ENCODE data around the gene OR9A4. TPM values are rescaled to one million over a fixed set of nuclear protein-coding genes. Genes with fewer than 3 reads are reported as not detected.
A peak's percentile ranks its signal among the peaks of the same experiment; 100 is the strongest.
"Not testable (repeated sequence)": the region's sequence is repeated elsewhere in the genome, so short reads cannot be mapped to it uniquely, and the experiment has no call there.

Gene OR9A4
- total RNA-seq: not detected

GRCh38 chr7:141916099-141916498 lies at the start of gene OR9A4:
Gene OR9A4 (plus strand): TSS chr7:141916399. CDS start chr7:141918876, 2,477 bp downstream.
- no peak for DNase-seq (ENCODE audit: low spot score)

GRCh38 chr7:141866974-141867373 lies 49.2 kb upstream of the OR9A4 start:
- no peak for DNase-seq (ENCODE audit: low spot score)

GRCh38 chr7:141872931-141873330 lies 43.3 kb upstream of the OR9A4 start:
- no peak for DNase-seq (ENCODE audit: low spot score)

- no peak for DNase-seq (ENCODE audit: low spot score)
Observed at GRCh38 chr7:141874787-141875186, 41.4 kb upstream of the OR9A4 start.

GRCh38 chr7:141875453-141875852 lies 40.7 kb upstream of the OR9A4 start:
- DNase-seq (ENCODE audit: low spot score): no peak

- DNase-seq (ENCODE audit: low spot score): no peak
Observed at GRCh38 chr7:141876371-141876770, 39.8 kb upstream of the OR9A4 start.

GRCh38 chr7:141877365-141877764 lies 38.8 kb upstream of the OR9A4 start:
- DNase-seq (ENCODE audit: low spot score): no peak

GRCh38 chr7:141880960-141881359 lies 35.2 kb upstream of the OR9A4 start:
- no peak for DNase-seq (ENCODE audit: low spot score)

GRCh38 chr7:141884539-141885225 lies 31.5 kb upstream of the OR9A4 start:
- no peak for DNase-seq (ENCODE audit: low spot score)

- DNase-seq (ENCODE audit: low spot score): no peak
Observed at GRCh38 chr7:141889321-141889720, 26.9 kb upstream of the OR9A4 start.

GRCh38 chr7:141891336-141891735 lies 24.9 kb upstream of the OR9A4 start:
- no peak for DNase-seq (ENCODE audit: low spot score)

- DNase-seq (ENCODE audit: low spot score): not testable (repeated sequence)
Observed at GRCh38 chr7:141899366-141899765, 16.8 kb upstream of the OR9A4 start.

- DNase-seq (ENCODE audit: low spot score): no peak
Observed at GRCh38 chr7:141906285-141906684, 9.9 kb upstream of the OR9A4 start.

GRCh38 chr7:141911391-141911790 lies 4.8 kb upstream of the OR9A4 start:
- DNase-seq (ENCODE audit: low spot score): no peak

GRCh38 chr7:141915565-141915964 lies 634 bp upstream of the OR9A4 start:
- peak; percentile 58 for DNase-seq (ENCODE audit: low spot score)

- no peak for DNase-seq (ENCODE audit: low spot score)
Observed at GRCh38 chr7:141920281-141920680, 4.1 kb downstream of the OR9A4 start.

- no peak for DNase-seq (ENCODE audit: low spot score)
Observed at GRCh38 chr7:141928146-141928844, 12.1 kb downstream of the OR9A4 start.

GRCh38 chr7:141928845-141929195 lies 12.6 kb downstream of the OR9A4 start:
- no peak for DNase-seq (ENCODE audit: low spot score)

GRCh38 chr7:141930211-141930610 lies 14.0 kb downstream of the OR9A4 start:
- no peak for DNase-seq (ENCODE audit: low spot score)

- no peak for DNase-seq (ENCODE audit: low spot score)
Observed at GRCh38 chr7:141941075-141941474, 24.9 kb downstream of the OR9A4 start.

GRCh38 chr7:141943846-141944245 lies 27.6 kb downstream of the OR9A4 start:
- DNase-seq (ENCODE audit: low spot score): no peak

- no peak for DNase-seq (ENCODE audit: low spot score)
Observed at GRCh38 chr7:141944811-141945210, 28.6 kb downstream of the OR9A4 start.

- DNase-seq (ENCODE audit: low spot score): no peak
Observed at GRCh38 chr7:141945356-141945755, 29.2 kb downstream of the OR9A4 start.

- no peak for DNase-seq (ENCODE audit: low spot score)
Observed at GRCh38 chr7:141946796-141947195, 30.6 kb downstream of the OR9A4 start, which contains the start of gene CLEC5A. Gene CLEC5A (minus strand): TSS chr7:141946974. CDS start chr7:141946292, 682 bp downstream.

Data from ureter (tissue), 1 donor.